ENCODE measurements around the gene HHIPL1.

DNA sequence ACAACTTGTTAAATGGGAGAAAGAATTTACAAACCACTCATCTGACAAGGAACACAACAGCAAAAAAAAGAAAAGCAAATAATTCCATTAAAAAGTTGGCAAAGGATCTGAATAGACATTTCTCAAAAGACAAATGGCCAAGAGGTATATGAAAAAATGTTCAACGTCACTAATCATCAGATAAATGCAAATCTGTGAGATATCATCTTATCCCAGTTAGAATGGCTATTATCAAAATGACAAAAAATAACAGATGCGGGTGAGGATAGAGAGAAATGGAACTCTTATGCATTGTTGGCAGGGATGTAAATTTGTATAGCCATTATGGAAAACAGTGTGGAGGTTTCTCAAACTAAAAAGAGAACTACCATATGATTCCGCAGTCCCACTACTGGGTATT is 69.0 kb downstream of the HHIPL1 start:
- TF ChIP-seq, protein P1, sequence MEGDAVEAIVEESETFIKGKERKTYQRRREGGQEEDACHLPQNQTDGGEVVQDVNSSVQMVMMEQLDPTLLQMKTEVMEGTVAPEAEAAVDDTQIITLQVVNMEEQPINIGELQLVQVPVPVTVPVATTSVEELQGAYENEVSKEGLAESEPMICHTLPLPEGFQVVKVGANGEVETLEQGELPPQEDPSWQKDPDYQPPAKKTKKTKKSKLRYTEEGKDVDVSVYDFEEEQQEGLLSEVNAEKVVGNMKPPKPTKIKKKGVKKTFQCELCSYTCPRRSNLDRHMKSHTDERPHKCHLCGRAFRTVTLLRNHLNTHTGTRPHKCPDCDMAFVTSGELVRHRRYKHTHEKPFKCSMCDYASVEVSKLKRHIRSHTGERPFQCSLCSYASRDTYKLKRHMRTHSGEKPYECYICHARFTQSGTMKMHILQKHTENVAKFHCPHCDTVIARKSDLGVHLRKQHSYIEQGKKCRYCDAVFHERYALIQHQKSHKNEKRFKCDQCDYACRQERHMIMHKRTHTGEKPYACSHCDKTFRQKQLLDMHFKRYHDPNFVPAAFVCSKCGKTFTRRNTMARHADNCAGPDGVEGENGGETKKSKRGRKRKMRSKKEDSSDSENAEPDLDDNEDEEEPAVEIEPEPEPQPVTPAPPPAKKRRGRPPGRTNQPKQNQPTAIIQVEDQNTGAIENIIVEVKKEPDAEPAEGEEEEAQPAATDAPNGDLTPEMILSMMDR (IDR thresholded peaks at IDR 0.05), result no peak
- TF ChIP-seq POLR2A (IDR thresholded peaks at IDR 0.05), result no peak
